Measurements from ENCODE around the gene INSM1. TPM values are rescaled to one million over a fixed set of nuclear protein-coding genes. Genes with fewer than 3 reads are reported as not detected.
A peak's percentile ranks its signal among the peaks of the same experiment; 100 is the strongest.

INSM1 gene
- total and polyA plus RNA-seq, 7 experiments from 2014 or later: 0.12 to 0.53 TPM; not detected in 5

- Mint-ChIP-seq H3K27me3 (no peaks in the 10 kb centered on the region), H3K36me3 (peaks cover 0 to 51% (median 12%) of the 10 kb centered on the region in 5 donors), H3K4me1 (no peaks in the 10 kb centered on the region), H3K27ac (peak overlapping the region in 1 of 9 donors; percentile 59), H3K9me3 (peaks cover 0 to 2% (median 0%) of the 10 kb centered on the region in 11 donors), H3K4me3 (no peak overlapping the region)
- Histone ChIP-seq H3K27me3 (ENCODE audit: control insufficient read depth in 2 of 2, insufficient read depth in 2 of 2, low read length in 2 of 2) (no peaks in the 10 kb centered on the region), H3K27ac (ENCODE audit: low read depth, low read length) (no peak overlapping the region), H3K36me3 (ENCODE audit: control insufficient read depth in 2 of 3, insufficient read depth in 3 of 3, low read length in 3 of 3) (peaks cover 0 to 20% (median 0%) of the 10 kb centered on the region in 3 experiments), H3K4me3 (ENCODE audit: low read length) (no peak overlapping the region), H3K9me3 (ENCODE audit: control insufficient read depth in 2 of 3, low read length in 3 of 3) (no peaks in the 10 kb centered on the region), H3K4me1 (ENCODE audit: control insufficient read depth in 2 of 2, insufficient read depth in 2 of 2, low read length in 2 of 2) (no peaks in the 10 kb centered on the region)
- ChIA-PET POLR2A (no interaction called here), CTCF (no interaction called here)
- intact Hi-C loops (cut with micrococcal nuclease): no loop called here
- DNase-seq (no peak), ATAC-seq (no peak)
These were observed 30.2 kb downstream of the INSM1 start for GRCh38 chr20:20398123-20398522.

- peaks cover 0 to 49% (median 11%) of the 10 kb centered on the region in 5 donors for H3K36me3 Mint-ChIP-seq
- H3K4me3 Mint-ChIP-seq: no peak overlapping the region
- no peak overlapping the region for H3K27ac ChIP-seq (ENCODE audit: low read depth, low read length)
- ChIA-PET POLR2A (no interaction called here), CTCF (no interaction called here)
- H3K9me3 ChIP-seq (ENCODE audit: control insufficient read depth in 2 of 3, low read length in 3 of 3): no peaks in the 10 kb centered on the region
- H3K4me1 Mint-ChIP-seq: peaks cover 0 to 2% (median 0%) of the 10 kb centered on the region in 7 donors
- no peak overlapping the region for H3K27ac Mint-ChIP-seq
- no peak overlapping the region for H3K4me3 ChIP-seq (ENCODE audit: low read length)
- H3K4me1 ChIP-seq (ENCODE audit: control insufficient read depth in 2 of 2, insufficient read depth in 2 of 2, low read length in 2 of 2): no peaks in the 10 kb centered on the region
- DNase-seq: no peak
- intact Hi-C loops (cut with micrococcal nuclease): no loop called here
- H3K27me3 ChIP-seq (ENCODE audit: control insufficient read depth in 2 of 2, insufficient read depth in 2 of 2, low read length in 2 of 2): no peaks in the 10 kb centered on the region
- H3K36me3 ChIP-seq (ENCODE audit: control insufficient read depth in 2 of 3, insufficient read depth in 3 of 3, low read length in 3 of 3): peaks cover 0 to 20% (median 0%) of the 10 kb centered on the region in 3 experiments
- ATAC-seq: no peak
- H3K27me3 Mint-ChIP-seq: no peaks in the 10 kb centered on the region
- peaks cover 0 to 2% (median 0%) of the 10 kb centered on the region in 11 donors for H3K9me3 Mint-ChIP-seq
These were observed 31.9 kb downstream of the INSM1 start for GRCh38 chr20:20399531-20400500.

GRCh38 chr20:20401991-20402390 lies 34.1 kb downstream of the INSM1 start:
- Histone ChIP-seq H3K4me3 (ENCODE audit: low read length) (no peak overlapping the region), H3K9me3 (ENCODE audit: control insufficient read depth in 2 of 3, low read length in 3 of 3) (no peaks in the 10 kb centered on the region), H3K27me3 (ENCODE audit: control insufficient read depth in 2 of 2, insufficient read depth in 2 of 2, low read length in 2 of 2) (no peaks in the 10 kb centered on the region), H3K4me1 (ENCODE audit: control insufficient read depth in 2 of 2, insufficient read depth in 2 of 2, low read length in 2 of 2) (no peaks in the 10 kb centered on the region), H3K27ac (ENCODE audit: low read depth, low read length) (no peak overlapping the region), H3K36me3 (ENCODE audit: control insufficient read depth in 2 of 3, insufficient read depth in 3 of 3, low read length in 3 of 3) (peaks cover 0 to 16% (median 0%) of the 10 kb centered on the region in 3 experiments)
- ChIA-PET POLR2A (no interaction called here), CTCF (no interaction called here)
- H3K9me3 Mint-ChIP-seq: peaks cover 0 to 2% (median 0%) of the 10 kb centered on the region in 11 donors
- no peak overlapping the region for H3K4me3 Mint-ChIP-seq
- peaks cover 0 to 53% (median 7%) of the 10 kb centered on the region in 5 donors for H3K36me3 Mint-ChIP-seq
- peaks cover 0 to 4% (median 0%) of the 10 kb centered on the region in 7 donors for H3K4me1 Mint-ChIP-seq
- H3K27me3 Mint-ChIP-seq: no peaks in the 10 kb centered on the region
- no peak for ATAC-seq
- H3K27ac Mint-ChIP-seq: no peak overlapping the region
- no peak for DNase-seq
- intact Hi-C loops (cut with micrococcal nuclease): no loop called here

- ChIA-PET CTCF (no interaction called here), POLR2A (no interaction called here)
- Mint-ChIP-seq H3K4me1 (peaks cover 0 to 4% (median 0%) of the 10 kb centered on the region in 7 donors), H3K36me3 (peaks cover 0 to 42% (median 5%) of the 10 kb centered on the region in 5 donors), H3K27me3 (no peaks in the 10 kb centered on the region), H3K27ac (no peak overlapping the region), H3K4me3 (no peak overlapping the region), H3K9me3 (peaks cover 0 to 2% (median 0%) of the 10 kb centered on the region in 11 donors)
- DNase-seq (no peak), ATAC-seq (no peak)
- Histone ChIP-seq H3K27me3 (ENCODE audit: control insufficient read depth in 2 of 2, insufficient read depth in 2 of 2, low read length in 2 of 2) (no peaks in the 10 kb centered on the region), H3K9me3 (ENCODE audit: control insufficient read depth in 2 of 3, low read length in 3 of 3) (no peaks in the 10 kb centered on the region), H3K4me3 (ENCODE audit: low read length) (no peak overlapping the region), H3K36me3 (ENCODE audit: control insufficient read depth in 2 of 3, insufficient read depth in 3 of 3, low read length in 3 of 3) (peaks cover 0 to 13% (median 0%) of the 10 kb centered on the region in 3 experiments), H3K27ac (ENCODE audit: low read depth, low read length) (no peak overlapping the region), H3K4me1 (ENCODE audit: control insufficient read depth in 2 of 2, insufficient read depth in 2 of 2, low read length in 2 of 2) (no peaks in the 10 kb centered on the region)
- intact Hi-C loops (cut with micrococcal nuclease): no loop called here
These were observed 36.7 kb downstream of the INSM1 start for GRCh38 chr20:20404633-20405032.

GRCh38 chr20:20405623-20406022 lies 37.7 kb downstream of the INSM1 start:
- peaks cover 0 to 11% (median 0%) of the 10 kb centered on the region in 3 experiments for H3K36me3 ChIP-seq (ENCODE audit: control insufficient read depth in 2 of 3, insufficient read depth in 3 of 3, low read length in 3 of 3)
- Mint-ChIP-seq H3K9me3 (peaks cover 0 to 2% (median 0%) of the 10 kb centered on the region in 11 donors), H3K4me1 (peaks cover 0 to 4% (median 0%) of the 10 kb centered on the region in 7 donors), H3K36me3 (peaks cover 0 to 41% (median 5%) of the 10 kb centered on the region in 5 donors), H3K4me3 (no peak overlapping the region), H3K27ac (peak overlapping the region in 1 of 9 donors; percentile 38), H3K27me3 (no peaks in the 10 kb centered on the region)
- ATAC-seq (no peak), DNase-seq (no peak)
- ChIA-PET CTCF (no interaction called here), POLR2A (no interaction called here)
- H3K27ac ChIP-seq (ENCODE audit: low read depth, low read length): no peak overlapping the region
- intact Hi-C loops (cut with micrococcal nuclease): no loop called here
- no peaks in the 10 kb centered on the region for H3K4me1 ChIP-seq (ENCODE audit: control insufficient read depth in 2 of 2, insufficient read depth in 2 of 2, low read length in 2 of 2)
- H3K4me3 ChIP-seq (ENCODE audit: low read length): no peak overlapping the region
- no peaks in the 10 kb centered on the region for H3K27me3 ChIP-seq (ENCODE audit: control insufficient read depth in 2 of 2, insufficient read depth in 2 of 2, low read length in 2 of 2)
- no peaks in the 10 kb centered on the region for H3K9me3 ChIP-seq (ENCODE audit: control insufficient read depth in 2 of 3, low read length in 3 of 3)

GRCh38 chr20:20406306-20406705 lies 38.4 kb downstream of the INSM1 start:
- peaks cover 0 to 2% (median 0%) of the 10 kb centered on the region in 11 donors for H3K9me3 Mint-ChIP-seq
- H3K4me1 ChIP-seq (ENCODE audit: control insufficient read depth in 2 of 2, insufficient read depth in 2 of 2, low read length in 2 of 2): no peaks in the 10 kb centered on the region
- no peak overlapping the region for H3K4me3 Mint-ChIP-seq
- intact Hi-C loops (cut with micrococcal nuclease): no loop called here
- no peak overlapping the region for H3K27ac ChIP-seq (ENCODE audit: low read depth, low read length)
- no peaks in the 10 kb centered on the region for H3K27me3 Mint-ChIP-seq
- H3K4me3 ChIP-seq (ENCODE audit: low read length): no peak overlapping the region
- H3K36me3 Mint-ChIP-seq: peaks cover 0 to 39% (median 5%) of the 10 kb centered on the region in 5 donors
- H3K9me3 ChIP-seq (ENCODE audit: control insufficient read depth in 2 of 3, low read length in 3 of 3): no peaks in the 10 kb centered on the region
- ATAC-seq (no peak), DNase-seq (no peak)
- peaks cover 0 to 16% (median 0%) of the 10 kb centered on the region in 3 experiments for H3K36me3 ChIP-seq (ENCODE audit: control insufficient read depth in 2 of 3, insufficient read depth in 3 of 3, low read length in 3 of 3)
- POLR2A ChIA-PET: no interaction called here
- CTCF ChIA-PET: no interaction called here
- H3K27ac Mint-ChIP-seq: no peak overlapping the region
- no peaks in the 10 kb centered on the region for H3K27me3 ChIP-seq (ENCODE audit: control insufficient read depth in 2 of 2, insufficient read depth in 2 of 2, low read length in 2 of 2)
- H3K4me1 Mint-ChIP-seq: peaks cover 0 to 4% (median 0%) of the 10 kb centered on the region in 7 donors
